SK-N-SH (cell line): ENCODE measurements around the gene SIGLEC1. TPM values are rescaled to one million over a fixed set of nuclear protein-coding genes. Genes with fewer than 3 reads are reported as not detected.

Experiments used
- CTCF ChIA-PET: fragments of 300-600, 350-600 bp; formaldehyde crosslinking; extraction: SDS; loops from one replicate; lab custom pipeline; 2021; lab: Yijun Ruan, JAX
- POLR2A ChIA-PET: fragments of 350-600 bp; sonication (Branson Sonifier 250); formaldehyde crosslinking; extraction: SDS; loops from one replicate; lab custom pipeline; 2020; ENCODE audit warnings: antibody characterized with exemption, inconsistent platforms; lab: Yijun Ruan, JAX
- DNase-seq: peaks from one replicate; pipeline ENCODE4 v3.0.0; 2012
- H2AFZ ChIP-seq: fragments of 200-600 bp; sonication (generic); 2 replicates; pipeline ENCODE4 v1.8.1; 2016; ENCODE audit warnings: antibody characterized with exemption, mild to moderate bottlenecking, low read depth
- H3F3A ChIP-seq: fragments of 200-600 bp; sonication (generic); replicated peaks from 2 replicates; pipeline ENCODE3; 2016; ENCODE audit warnings: antibody characterized with exemption, mild to moderate bottlenecking; ENCODE audit not compliant: insufficient read depth
- H3K27ac ChIP-seq, 2 experiments: fragments of 200-500 bp in 1 of 2; fragments of 200-600 bp in 1 of 2; sonication (Bioruptor generic) in 1 of 2; sonication (generic), shearing (Covaris generic) in 1 of 2; 2 replicates each; pipeline versions ENCODE4 v1.5.1 to v1.6.1; 2014 to 2016; ENCODE audit warnings: low read depth in 2 of 2, inconsistent platforms in 1 of 2, low read length in 1 of 2, mild to moderate bottlenecking in 1 of 2, mixed read lengths in 1 of 2
- H3K27me3 ChIP-seq: fragments of 200-600 bp; sonication (generic), shearing (Covaris generic); 2 replicates; pipeline ENCODE4 v1.6.1; 2016; ENCODE audit warnings: mixed run types; ENCODE audit not compliant: insufficient read depth
- H3K36me3 ChIP-seq, 2 experiments: fragments of 200-500 bp in 1 of 2; fragments of 200-600 bp in 1 of 2; sonication (Bioruptor generic) in 1 of 2; sonication (generic) in 1 of 2; replicated peaks in 1 of 2; 2 replicates each; pipeline versions ENCODE3 to v1.5.1; 2014 to 2016; ENCODE audit warnings: low read length in 1 of 2, mild to moderate bottlenecking in 1 of 2; ENCODE audit not compliant: insufficient read depth in 2 of 2, control insufficient read depth in 1 of 2
- H3K4me1 ChIP-seq, 2 experiments: fragments of 200-500 bp in 1 of 2; fragments of 200-600 bp in 1 of 2; sonication (Bioruptor generic) in 1 of 2; sonication (generic), shearing (Covaris generic) in 1 of 2; 2 replicates each; pipeline versions ENCODE4 v1.5.1 to v1.6.1; 2014 to 2016; ENCODE audit warnings: low read depth in 1 of 2, low read length in 1 of 2, mixed run types in 1 of 2; ENCODE audit not compliant: insufficient read depth in 2 of 2, control insufficient read depth in 1 of 2
- H3K4me2 ChIP-seq: fragments of 200-600 bp; sonication (generic), shearing (Covaris generic); 2 replicates; pipeline ENCODE4 v1.6.1; 2017; ENCODE audit warnings: mixed run types
- H3K4me3 ChIP-seq, 2 experiments: fragments of 200-500 bp in 1 of 2; fragments of 200-600 bp in 1 of 2; sonication (Bioruptor generic) in 1 of 2; sonication (generic), shearing (Covaris generic) in 1 of 2; 2 replicates each; pipeline versions ENCODE4 v1.5.1 to v1.8.1; 2014 to 2016; ENCODE audit warnings: low read depth in 2 of 2, inconsistent platforms in 1 of 2, low read length in 1 of 2, mild to moderate bottlenecking in 1 of 2, mixed read lengths in 1 of 2, moderate library complexity in 1 of 2
- H3K79me2 ChIP-seq: fragments of 200-600 bp; sonication (generic); 2 replicates; pipeline ENCODE4 v1.8.1; 2017; ENCODE audit warnings: mild to moderate bottlenecking; ENCODE audit not compliant: insufficient read depth
- H3K9ac ChIP-seq: fragments of 200-600 bp; sonication (generic); 2 replicates; pipeline ENCODE4 v1.6.1; 2017; ENCODE audit warnings: mixed run types
- H3K9me2 ChIP-seq: fragments of 200-600 bp; sonication (generic); 2 replicates; pipeline ENCODE4 v1.6.1; 2017; ENCODE audit warnings: mixed run types
- H3K9me3 ChIP-seq: fragments of 200-600 bp; sonication (generic); 2 replicates; pipeline ENCODE4 v1.6.1; 2017; ENCODE audit warnings: mixed run types, mild to moderate bottlenecking, moderate library complexity
- H4K20me1 ChIP-seq: fragments of 200-600 bp; sonication (generic); 2 replicates; pipeline ENCODE4 v1.6.1; 2017; ENCODE audit warnings: mild to moderate bottlenecking, mixed run types; ENCODE audit not compliant: insufficient read depth
- ELF1 ChIP-seq: IDR thresholded peaks from 2 replicates; pipeline ENCODE4 v1.4.0; 2012
- FOXM1 ChIP-seq: IDR thresholded peaks from 2 replicates; pipeline ENCODE4 v1.4.0; 2012; ENCODE audit warnings: low read depth, mild to moderate bottlenecking
- MAX ChIP-seq: IDR thresholded peaks from 2 replicates; pipeline ENCODE4 v1.4.0; 2012; ENCODE audit warnings: low read depth
- MEF2A ChIP-seq: IDR thresholded peaks from 2 replicates; pipeline ENCODE4 v1.4.0; 2012; ENCODE audit warnings: low read depth, borderline replicate concordance
- PBX3 ChIP-seq: IDR thresholded peaks from 2 replicates; pipeline ENCODE4; 2012
- POLR2AphosphoS5 ChIP-seq: IDR thresholded peaks from 2 replicates; pipeline ENCODE4 v1.6.1; 2012; ENCODE audit warnings: low read depth, low read length
- RAD21 ChIP-seq: IDR thresholded peaks from 2 replicates; pipeline ENCODE4 v1.6.1; 2012; ENCODE audit warnings: mild to moderate bottlenecking, low read length
- SIN3A ChIP-seq: IDR thresholded peaks from 2 replicates; pipeline ENCODE4 v1.6.1; 2012; ENCODE audit warnings: low read depth, mild to moderate bottlenecking, low read length, moderate library complexity, borderline replicate concordance
- SMC3 ChIP-seq: IDR thresholded peaks from 2 replicates; pipeline ENCODE4 v1.6.1; 2012; ENCODE audit warnings: low read depth, low read length, improper control_type of control experiment
- TCF12 ChIP-seq: IDR thresholded peaks from 2 replicates; pipeline ENCODE4 v1.4.0; 2012
- YY1 ChIP-seq: IDR thresholded peaks from 2 replicates; pipeline ENCODE4 v1.4.0; 2012; ENCODE audit warnings: low read depth, mild to moderate bottlenecking
- WGBS: methylation state at CpG from one replicate; pipeline ENCODE4 v1.1.6; 2017; ENCODE audit warnings: low lambda C conversion rate; 5-methylcytosine and 5-hydroxymethylcytosine counted together
- polyA plus RNA-seq, 3 experiments: library from polyadenylated mRNA; depleted of rRNA; stranded (reverse); fragments of >200 nt; gene quantifications; 2 replicates each; pipeline ENCODE4 v1.2.3, GENCODE V29; 2012

Gene SIGLEC1
- polyA plus RNA-seq (2012; rRNA removed), result not detected in 2 replicates
- polyA plus RNA-seq (2012; cell fraction: cytosol; rRNA removed), result not detected in 2 replicates
- 0.01 TPM in 2 replicates for polyA plus RNA-seq (2012; cell fraction: nucleus; rRNA removed)

GRCh38 chr20:3712279-3712873 is at the start of gene SIGLEC1:
TSS of gene SIGLEC1 (minus strand) at chr20:3712600. CDS start at chr20:3707128, 5,472 bp downstream.
- Histone ChIP-seq H2AFZ (no peak within 1 kb of the TSS), H4K20me1 (no peaks in the 10 kb centered on the region), H3K4me3 (no peak within 1 kb of the TSS; a peak in 1 of 4 replicates), H3K4me2 (no peak within 1 kb of the TSS), H3K4me1 (no peaks in the 10 kb centered on the region), H3F3A (no peaks in the 10 kb centered on the region), H3K27me3 (no peaks in the 10 kb centered on the region), H3K9me2 (no peaks in the 10 kb centered on the region), H3K27ac (no peak within 1 kb of the TSS), H3K9ac (no peak within 1 kb of the TSS), H3K36me3 (no peaks in the 10 kb centered on the region), H3K79me2 (no peaks in the 10 kb centered on the region), H3K9me3 (no peaks in the 10 kb centered on the region)
- DNase-seq, result no peak
- TF ChIP-seq POLR2AphosphoS5 (no peak), SIN3A (no peak), MAX (no peak), MEF2A (no peak)
- CTCF ChIA-PET, result interaction anchor here (0.5 to 7.8 kb wide), 8 partner anchors 8 to 149 kb away, joined by 3 to 301 read pairs (median 4); partner anchors contain the start of genes ADAM33 and AP5S1
- 82% methylated on average over 15 of the region's 15 CpGs for WGBS
- POLR2A ChIA-PET, result no interaction called here

GRCh38 chr20:3760655-3761348 is 48.4 kb upstream of the SIGLEC1 start:
- Histone ChIP-seq H2AFZ (no peak overlapping the region), H3K9me2 (no peaks in the 10 kb centered on the region), H3K4me3 (no peak overlapping the region), H3K36me3 (peaks cover 10 to 12% of the 10 kb centered on the region in 2 experiments), H3K9ac (no peak overlapping the region), H3K9me3 (no peaks in the 10 kb centered on the region), H3K79me2 (no peaks in the 10 kb centered on the region; the same call in 1 of the 2 replicates), H4K20me1 (no peaks in the 10 kb centered on the region), H3K4me1 (peaks cover 0 to 3% of the 10 kb centered on the region in 2 experiments; a peak in 1 of 4 replicates), H3K27me3 (no peaks in the 10 kb centered on the region), H3K4me2 (no peak overlapping the region), H3K27ac (no peak overlapping the region), H3F3A (no peaks in the 10 kb centered on the region)
- ChIA-PET CTCF (interaction anchor here (1.2 to 13.1 kb wide), 6 partner anchors 7 to 84 kb away, joined by 3 to 151 read pairs (median 12); partner anchors contain the start of gene ADISSP), POLR2A (no interaction called here)
- no peak for TF ChIP-seq FOXM1
- TF ChIP-seq RAD21, result no peak
- TF ChIP-seq PBX3, result no peak
- no peak for TF ChIP-seq YY1
- no peak for DNase-seq
- 89% methylated on average over 10 of the region's 10 CpGs for WGBS

- H3K4me2 ChIP-seq, result no peak overlapping the region
- no peaks in the 10 kb centered on the region for H3K4me1 ChIP-seq
- H3K27me3 ChIP-seq, result no peaks in the 10 kb centered on the region
- no peak overlapping the region for H3K27ac ChIP-seq
- WGBS, result 92% methylated on average over 9 of the region's 11 CpGs
- ChIA-PET CTCF (interaction anchor here (1.2 to 13.1 kb wide), 6 partner anchors 8 to 83 kb away, joined by 3 to 151 read pairs (median 12); partner anchors contain the start of gene ADISSP), POLR2A (no interaction called here)
- H3F3A ChIP-seq, result no peaks in the 10 kb centered on the region
- no peaks in the 10 kb centered on the region for H3K9me2 ChIP-seq
- H3K79me2 ChIP-seq, result no peaks in the 10 kb centered on the region; the same call in 1 of the 2 replicates
- no peaks in the 10 kb centered on the region for H3K9me3 ChIP-seq
- H2AFZ ChIP-seq, result no peak overlapping the region
- TF ChIP-seq TCF12, result no peak
- TF ChIP-seq SMC3, result no peak
- TF ChIP-seq ELF1, result no peak
- peaks cover 10 to 13% of the 10 kb centered on the region in 2 experiments for H3K36me3 ChIP-seq
- H3K4me3 ChIP-seq, result no peak overlapping the region
- DNase-seq, result no peak
- no peaks in the 10 kb centered on the region for H4K20me1 ChIP-seq
- H3K9ac ChIP-seq, result no peak overlapping the region
These were observed 47.5 kb upstream of the SIGLEC1 start for GRCh38 chr20:3759884-3760283.
